Stimulated activated CD8-positive, alpha-beta memory T cell treated with anti-CD3 and anti-CD28 coated beads, Interleukin-12 subunit alpha, Interleukin-12 subunit beta, amount 100 ng/mL, for 4 hours (primary cell): ENCODE measurements around the gene RPL35.
A peak's percentile ranks its signal among the peaks of the same experiment; 100 is the strongest.
"Not testable (repeated sequence)": the region's sequence is repeated elsewhere in the genome, so short reads cannot be mapped to it uniquely, and the experiment has no call there.

ENCODE experiments used
- DNase-seq: peaks from one replicate; pipeline ENCODE4 v3.0.0-alpha.2; 2020; ENCODE audit warnings: low read depth

The RPL35 gene

DNA sequence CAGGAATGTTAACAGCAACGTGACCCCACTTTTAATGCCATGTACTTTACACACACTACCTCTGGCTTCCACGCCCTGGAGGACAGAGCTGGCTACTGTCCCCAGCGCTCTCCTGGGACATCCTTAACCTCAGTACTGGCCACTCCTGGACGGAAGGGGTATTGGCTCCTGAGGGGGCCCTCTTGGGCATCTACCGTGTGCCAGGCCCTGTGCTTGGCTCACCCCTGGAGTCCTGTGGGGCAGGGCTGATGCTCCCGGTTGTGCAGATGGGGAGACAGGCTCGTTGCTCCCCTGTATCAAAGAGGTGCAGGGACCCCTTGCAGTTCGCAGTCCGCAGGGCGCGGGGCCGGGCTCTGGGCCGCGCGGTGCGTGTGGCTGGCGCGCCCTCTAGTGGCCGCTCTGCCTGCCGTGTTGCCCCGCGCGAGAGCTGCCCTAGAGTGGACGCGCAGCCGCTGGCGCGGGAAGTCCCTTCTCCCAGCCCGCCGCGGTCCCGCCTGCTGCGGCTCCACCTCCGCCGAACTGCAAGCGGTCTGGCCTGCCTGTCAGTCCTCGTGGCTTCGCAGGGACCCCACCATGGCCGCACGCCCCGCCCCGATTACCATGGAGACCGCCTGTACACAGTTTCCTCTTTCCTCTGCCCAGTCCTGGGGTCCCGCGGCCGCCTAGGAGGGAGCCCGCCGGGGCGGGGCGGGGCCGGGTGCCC, 8.8 kb downstream of the RPL35 start, which contains the start of gene WDR38:
WDR38 (plus strand) TSS at position 632 of the 703 bp plus-strand sequence. CDS start 72 bp downstream, outside the sequence.
- peak; percentile 69 for DNase-seq

DNA sequence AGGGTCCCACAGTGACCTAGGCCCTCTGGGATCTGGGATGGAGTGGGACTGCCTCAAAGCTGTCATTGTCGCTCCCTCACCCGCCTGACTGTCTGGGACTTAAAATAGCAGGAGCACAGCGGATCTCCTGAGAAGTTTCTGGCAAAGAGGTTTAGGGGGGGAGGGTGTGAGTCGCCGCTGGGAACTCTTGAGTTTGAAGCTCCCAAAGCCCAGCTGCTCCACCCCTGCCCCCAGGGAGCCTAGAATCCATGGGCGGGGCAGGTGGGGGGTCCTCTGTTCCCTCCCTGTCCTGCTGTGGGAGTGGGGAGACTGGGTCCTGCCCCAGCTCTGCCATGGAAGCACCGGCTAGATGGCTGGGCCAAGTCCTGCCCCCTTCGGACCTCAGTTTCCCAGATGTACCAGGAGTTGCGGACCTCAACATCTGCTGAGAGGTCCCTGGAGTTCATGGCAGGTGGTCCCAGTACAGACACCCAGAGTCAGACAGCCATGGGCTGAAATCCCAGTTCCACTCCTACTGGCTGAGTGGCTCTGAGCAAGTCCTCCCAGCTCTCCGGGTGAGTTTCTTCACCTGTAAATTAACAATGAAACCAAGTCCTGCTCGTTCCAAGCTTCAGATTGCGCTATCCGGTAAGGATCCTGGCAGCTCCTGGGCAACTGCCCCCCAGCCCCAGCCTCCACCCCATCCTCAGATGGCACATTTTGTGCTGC, 9.5 kb downstream of the RPL35 start:
- DNase-seq: no peak

DNA sequence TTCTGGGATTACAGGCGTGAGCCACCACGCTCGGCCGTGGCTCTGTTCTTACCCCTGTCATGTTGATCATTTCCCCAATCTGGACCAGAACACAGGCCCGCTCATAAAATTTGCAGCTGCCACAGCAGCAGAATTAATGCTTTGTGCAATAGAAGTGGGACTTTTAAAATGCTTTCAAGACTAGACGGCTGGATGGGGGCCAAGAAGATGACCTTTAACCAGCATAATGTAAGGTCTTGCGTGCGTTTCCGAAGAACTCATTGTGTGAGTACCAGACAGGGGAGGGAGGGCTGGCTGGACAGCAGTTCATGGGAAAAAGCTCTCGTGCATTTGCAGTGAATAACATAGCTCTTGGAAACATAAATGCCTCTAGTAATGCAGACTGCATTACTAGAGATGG, 12.0 kb downstream of the RPL35 start:
- no peak for DNase-seq

DNA sequence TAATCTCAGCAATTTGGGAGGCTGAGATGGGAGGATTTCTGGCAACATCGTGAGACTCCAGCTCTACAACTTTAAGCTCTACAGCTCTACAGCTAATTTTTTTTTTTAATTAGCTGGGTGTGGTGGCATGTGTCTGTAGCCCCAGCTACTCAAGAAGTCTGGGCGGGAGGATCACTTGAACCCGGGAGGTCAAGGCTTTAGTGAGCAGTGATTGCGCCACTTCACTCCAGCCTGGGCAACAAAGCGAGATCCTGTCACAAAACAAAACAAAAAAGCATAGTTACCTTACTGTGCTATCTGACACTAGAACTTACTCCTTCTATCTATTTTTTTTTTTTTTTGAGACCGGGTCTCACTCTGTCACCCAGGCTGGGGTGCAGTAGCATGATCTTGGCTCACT, 14.8 kb downstream of the RPL35 start:
- no peak for DNase-seq

DNA sequence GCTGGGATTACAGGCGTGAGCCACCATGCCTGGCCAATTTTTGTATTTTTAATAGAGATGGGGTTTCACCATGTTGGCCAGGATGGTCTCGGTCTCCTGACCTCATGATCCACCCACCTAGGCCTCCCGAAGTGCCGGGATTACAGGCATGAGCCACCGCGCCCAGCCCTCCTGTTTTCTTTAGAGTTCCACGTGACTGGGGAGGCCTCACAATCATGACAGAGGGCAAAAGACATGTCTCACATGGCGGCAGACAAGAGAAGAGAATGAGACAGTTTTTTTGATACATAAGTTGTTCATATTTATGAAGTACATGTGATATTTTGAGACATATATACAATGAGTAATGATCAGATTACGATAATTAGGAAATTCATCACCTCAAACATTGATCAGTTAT, 15.3 kb downstream of the RPL35 start:
- DNase-seq: not testable (repeated sequence)

DNA sequence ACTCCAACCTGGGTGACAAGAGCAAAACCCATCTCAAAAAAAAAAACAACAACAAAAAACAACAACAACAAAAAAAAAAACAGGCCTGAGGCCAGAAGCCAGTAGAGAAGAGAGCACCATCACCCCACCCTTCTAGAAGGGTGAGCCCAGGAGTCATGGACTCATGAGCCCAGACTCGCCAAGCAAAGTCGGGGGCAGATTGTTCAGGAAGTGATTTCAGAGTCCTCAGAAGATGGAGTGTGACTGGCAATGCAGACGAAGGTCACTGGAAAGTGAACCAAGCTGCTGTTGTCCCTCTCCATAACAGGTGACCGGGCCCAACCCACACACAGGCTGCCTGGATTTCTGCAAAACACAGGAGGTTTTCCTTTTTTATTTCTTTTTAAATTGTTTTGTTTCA, 17.5 kb downstream of the RPL35 start:
- no peak for DNase-seq

DNA sequence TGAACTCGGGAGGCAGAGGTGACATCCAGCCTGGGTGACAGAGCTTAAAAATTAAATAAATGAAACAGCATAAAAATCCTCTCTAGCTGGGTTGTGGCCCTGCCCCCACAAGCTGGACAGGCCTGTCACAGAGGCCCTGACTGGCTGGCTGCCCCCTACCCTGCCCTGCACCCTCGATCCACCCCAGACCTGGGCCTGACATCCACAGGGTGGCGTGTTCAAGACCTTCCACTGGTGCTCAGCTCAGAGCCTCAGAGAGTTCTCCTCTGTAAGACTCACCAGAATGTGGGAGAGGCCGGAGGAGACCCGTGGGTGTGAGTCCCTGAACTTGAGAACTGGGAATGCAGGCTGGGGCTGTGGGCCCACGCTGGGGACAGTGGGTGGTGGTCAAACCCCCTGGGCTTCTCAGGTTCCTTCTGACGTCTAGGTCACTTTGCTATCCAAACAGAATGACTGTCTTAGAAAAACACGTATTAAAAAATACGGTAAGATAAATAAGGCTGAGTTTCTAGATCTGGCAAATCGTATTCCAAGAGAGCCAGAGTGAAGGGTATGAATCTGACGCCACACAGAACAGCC, 18.2 kb downstream of the RPL35 start:
- DNase-seq: no peak

DNA sequence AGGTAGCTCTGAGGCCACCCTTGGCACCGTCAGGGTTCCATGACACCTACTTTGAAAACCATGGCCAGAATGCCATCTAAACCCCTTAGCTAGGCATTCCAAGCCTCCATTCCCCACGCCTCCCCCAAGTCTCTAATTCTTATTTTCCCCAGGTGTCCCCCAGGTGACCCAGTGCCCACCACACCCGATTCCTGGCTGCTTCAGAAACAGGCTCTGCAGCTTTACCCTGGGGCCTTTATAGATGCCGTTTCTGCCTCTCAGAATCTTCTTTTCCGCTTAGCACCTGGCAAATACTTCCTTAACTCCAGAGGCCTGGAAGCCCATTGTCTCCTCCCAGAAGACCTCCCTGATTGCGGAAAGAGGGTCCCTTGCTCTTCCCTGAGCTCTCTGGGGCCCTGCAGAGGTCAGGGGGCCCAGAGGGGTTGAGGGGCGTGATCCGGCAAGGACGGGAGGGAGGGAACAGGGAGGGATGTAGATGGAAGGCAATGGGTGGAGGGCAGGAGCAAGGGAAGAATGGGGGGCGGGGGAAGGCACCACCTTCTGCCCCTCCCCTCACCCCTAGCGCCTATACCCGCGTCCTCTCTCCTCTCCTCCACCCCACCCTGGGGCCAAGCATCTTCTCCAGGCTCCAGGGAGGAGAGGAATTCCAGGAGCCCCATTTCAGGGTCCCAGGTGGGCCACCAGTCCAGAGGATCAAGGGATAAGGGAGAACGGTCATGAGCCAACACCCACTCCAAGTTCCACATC, 20.5 kb downstream of the RPL35 start:
- no peak for DNase-seq

DNA sequence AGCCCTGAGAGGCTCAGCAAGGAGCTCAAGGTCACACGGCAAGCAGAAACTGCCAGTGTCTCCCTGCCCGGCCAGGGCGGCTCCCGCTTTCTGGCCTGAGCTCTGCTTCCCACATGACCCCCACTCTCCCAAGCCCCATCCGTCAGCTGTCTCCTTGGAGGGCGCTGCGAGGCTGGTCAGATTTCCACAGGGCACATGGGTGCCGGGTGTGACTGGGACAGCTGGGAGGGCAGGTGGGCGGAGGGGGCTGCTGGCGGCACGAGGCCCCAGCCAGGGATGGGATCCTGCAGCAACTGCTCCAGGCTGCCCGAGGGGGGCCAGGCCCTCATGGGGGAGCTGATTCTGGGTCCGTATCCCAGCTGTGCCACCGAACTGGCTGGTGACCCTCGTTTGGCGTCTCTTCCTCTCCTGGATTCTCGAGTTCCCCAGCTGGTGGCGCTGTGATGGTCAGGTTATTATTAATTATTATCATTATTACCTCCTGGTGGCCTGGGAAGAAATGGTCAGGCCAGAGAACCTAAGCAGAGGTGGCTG, 21.4 kb downstream of the RPL35 start:
- DNase-seq: no peak

DNA sequence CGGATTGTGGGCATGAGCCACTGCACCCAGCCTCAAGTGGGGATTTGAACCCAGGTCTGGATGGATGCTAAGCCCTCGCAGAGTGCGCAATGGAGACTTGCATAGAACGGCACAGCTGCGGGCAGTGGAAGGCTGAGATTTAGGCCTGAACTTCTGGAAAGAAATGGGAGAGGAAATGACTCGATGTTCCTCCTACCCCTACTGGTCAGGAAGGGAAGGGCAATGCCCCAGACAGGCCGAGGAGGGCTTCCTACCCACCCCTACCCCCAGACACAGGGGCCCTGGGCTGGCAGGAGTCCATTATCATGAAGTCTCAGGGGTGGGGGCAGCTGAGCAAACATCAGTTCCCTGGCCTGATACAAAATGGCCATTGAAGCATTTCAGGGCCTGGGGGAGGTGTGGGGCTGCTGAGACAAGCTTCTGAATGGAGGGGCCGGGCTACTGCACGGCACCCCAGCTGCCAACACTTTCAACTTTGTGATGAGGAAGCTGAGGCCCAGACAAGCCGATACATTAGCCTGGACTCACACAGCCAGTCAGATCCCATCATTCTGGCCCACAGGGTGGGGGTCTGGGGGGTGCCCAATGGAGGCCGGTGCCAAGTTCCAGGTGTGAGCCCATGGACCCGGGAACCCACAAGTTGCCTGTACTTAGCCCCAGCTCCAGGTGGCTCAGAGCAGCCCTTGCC, 22.0 kb downstream of the RPL35 start:
- no peak for DNase-seq

DNA sequence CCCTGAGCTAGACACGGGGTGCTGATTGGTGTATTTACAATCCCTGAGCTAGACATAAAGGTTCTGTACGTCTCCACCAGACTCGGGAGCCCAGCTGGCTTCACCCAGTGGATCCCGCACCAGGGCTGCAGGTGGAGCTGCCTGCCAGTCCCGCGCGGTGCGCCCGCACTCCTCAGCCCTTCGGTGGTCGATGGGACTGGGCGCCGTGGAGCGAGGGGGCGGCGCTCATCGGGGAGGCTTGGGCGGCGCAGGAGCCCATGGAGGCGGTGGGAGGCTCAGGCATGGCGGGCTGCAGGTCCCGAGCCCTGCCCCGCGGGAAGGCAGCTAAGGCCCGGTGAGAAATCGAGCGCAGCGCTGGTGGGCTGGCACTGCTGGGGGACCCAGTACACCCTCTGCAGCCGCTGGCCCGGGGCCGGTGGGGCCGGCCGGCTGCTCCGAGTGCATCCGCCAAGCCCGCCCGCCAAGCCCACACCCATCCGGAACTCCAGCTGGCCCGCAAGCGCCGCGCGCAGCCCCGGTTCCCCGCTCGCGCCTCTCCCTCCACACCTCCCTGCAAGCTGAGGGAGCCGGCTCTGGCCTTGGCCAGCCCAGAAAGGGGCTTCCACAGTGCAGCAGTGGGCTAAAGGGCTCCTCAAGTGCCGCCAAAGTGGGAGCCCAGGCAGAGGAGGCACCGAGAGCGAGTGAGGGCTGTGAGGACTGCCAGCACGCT, 23.0 kb downstream of the RPL35 start:
- not testable (repeated sequence) for DNase-seq

DNA sequence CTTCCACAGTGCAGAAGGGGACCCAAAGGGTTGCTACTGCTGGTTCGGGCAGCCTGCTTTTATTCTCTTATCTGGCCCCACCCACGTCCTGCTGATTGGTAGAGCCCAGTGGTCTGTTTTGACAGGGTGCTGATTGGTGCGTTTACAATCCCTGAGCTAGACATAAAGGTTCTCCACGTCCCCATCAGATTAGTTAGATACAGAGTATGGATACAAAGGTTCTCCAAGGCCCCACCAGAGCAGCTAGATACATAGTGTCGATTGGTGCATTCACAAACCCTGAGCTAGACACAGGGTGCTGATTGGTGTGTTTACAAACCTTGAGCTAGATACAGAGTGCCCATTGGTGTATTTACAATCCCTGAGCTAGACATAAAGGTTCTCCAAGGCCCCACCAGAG, 23.6 kb downstream of the RPL35 start:
- DNase-seq: not testable (repeated sequence)

DNA sequence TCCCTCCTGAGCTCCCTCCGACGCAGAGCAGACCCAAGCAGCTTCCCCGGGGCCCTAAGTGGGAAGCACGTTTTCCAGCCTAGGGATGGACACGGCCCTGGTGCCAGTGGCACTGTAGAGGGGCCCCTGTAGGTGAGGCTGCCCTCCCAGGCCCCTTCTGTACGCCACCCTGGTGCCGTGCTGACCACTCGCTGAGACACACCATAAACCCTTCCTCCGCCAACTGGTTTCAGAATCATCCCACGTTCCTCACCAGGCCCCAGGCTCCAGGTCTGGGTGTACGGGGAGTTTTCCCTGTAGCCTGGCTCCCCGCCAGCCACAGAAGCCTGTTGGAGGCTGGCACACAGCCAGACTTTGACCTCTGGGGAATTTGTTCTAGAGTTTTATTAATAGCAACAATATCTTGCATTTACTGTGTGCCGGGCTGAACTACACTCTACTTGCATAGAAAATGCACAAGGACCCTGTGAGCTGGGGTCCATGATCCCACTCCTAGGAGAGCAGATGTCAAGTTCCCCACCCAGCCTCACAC, 26.7 kb downstream of the RPL35 start:
- no peak for DNase-seq

DNA sequence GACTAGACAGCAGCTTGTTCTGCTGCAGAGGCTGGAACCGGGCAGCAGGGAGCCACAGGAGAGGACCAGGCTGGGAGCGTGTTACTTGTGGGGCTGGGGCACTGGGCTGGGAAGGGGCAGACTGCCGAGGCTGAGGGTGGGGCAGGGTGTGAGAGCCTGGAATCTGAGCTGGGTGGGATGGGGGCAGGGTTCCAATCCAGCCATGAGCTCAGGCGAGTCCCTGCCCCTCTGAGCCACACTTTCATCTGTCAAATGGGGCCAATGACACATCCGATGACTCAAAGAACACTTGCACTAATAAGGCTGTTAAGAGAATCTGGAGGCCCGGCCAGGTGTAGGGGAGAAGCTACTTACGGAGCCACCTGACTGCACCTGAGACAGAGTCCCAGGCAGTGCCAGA, 27.2 kb downstream of the RPL35 start:
- DNase-seq: no peak

DNA sequence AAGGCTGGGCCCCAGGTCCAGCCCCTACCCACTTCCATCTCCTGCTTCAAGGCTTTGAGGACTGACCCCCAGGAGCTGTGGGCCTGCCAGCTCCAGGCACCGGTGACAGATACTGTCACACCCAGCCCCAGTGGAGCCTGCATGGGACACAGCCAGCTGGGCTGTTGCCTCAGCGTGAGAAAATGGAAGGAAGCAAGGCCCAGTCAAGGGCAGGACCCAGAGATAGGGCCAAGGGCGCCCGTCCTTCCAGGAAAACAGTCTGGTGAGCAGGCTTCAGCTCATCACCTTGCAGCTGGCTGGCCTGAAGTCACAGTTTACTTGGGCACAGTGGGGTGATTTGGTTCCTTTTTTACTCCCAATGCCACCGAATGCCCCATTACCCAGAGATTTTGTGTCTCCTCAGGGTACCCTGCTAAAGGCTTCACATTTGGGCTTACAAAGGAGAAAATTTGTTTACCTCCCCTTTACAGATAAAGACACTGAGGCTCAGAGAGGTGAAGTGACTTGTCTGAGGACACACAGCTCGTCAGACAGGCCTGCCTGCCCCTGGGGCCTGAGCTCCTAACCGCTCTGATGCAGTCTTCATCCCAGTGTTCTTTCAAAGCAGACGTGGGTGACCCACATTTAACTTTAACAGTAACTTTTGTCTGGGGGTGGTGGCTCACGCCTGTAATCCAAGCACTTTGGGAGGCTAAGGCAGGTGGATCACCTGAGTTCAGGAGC, 30.0 kb downstream of the RPL35 start:
- no peak for DNase-seq

DNA sequence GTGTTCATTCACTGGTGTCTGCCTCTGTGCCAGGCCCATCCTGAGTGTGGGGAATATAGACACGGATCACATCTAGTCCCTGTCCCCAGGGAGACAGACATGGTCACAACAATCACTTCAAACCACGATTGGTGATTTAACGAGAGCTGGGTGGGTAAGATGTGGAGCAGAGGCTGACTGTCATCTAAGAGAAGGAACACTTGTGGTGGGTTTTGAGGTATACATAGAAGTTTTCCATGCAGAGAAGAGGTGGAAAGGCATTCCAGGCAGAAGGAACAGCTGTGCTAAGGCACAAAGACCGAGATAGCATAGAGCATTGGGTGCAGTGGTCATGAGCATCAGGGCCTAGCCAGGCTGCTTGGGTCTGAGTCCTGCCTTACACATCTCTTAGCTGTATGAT, 31.2 kb downstream of the RPL35 start:
- DNase-seq: no peak

DNA sequence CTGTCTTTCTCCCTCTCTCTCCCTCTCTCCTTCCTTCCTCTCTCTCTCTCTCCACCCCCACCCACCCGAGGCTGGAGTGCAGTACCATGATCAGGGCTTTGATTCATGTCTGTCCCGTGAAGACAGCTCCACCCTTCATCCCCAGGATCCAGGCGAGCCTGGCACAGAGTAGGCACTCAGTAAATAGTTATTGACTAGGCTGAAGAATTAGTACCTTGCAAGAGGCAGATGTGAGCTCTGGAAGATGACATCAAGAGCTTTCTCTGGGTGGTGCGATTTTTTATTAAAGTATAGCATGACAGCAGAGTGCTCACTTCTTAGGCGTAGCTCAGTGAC, 32.5 kb downstream of the RPL35 start:
- DNase-seq: no peak

DNA sequence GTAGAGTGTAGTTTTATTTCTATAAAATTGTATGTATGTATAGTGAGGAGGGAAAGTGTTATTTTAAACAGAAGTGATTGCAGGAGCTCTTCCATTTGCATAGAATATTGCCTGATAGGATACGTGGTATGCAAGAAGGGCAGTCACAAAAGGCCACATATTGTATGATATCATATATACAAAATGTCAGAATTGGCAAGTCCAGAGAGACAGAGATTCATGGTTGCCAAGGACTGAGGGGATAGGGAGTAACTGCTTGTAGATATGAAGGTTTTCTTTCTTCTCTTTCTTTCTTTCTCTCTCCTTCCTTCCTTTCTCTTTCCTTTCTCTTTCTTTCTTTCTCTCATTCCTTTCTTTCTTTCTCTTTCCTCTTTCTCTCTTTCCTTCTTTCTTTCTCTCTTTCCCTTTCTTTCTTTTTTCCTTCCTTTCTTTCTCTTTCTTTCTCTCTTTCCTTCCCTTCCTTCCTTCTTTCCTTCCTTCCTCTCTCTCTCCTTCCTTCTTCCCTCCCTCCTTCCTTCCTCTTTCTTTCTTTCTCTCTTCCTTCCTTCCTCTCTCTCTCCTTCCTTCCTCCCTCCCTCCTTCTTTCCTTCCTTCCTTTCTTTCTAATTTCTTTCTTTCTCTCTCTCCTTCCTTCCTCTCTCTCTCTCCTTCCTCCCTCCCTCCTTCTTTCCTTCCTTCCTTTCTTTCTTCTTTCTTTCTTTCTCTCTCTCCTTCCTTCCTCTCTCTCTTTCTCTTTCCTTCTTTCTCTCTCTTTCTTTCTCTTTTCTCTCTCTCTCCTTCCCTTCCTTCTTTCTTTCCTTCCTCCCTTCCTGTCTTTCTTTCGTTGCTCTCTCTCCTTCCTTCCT, 33.0 kb downstream of the RPL35 start:
- no peak for DNase-seq
